Stimulated activated CD8-positive, alpha-beta memory T cell treated with anti-CD3 and anti-CD28 coated beads, Interleukin-12 subunit alpha, Interleukin-12 subunit beta, amount 100 ng/mL, for 4 hours (primary cell): ENCODE results near the gene OPN1MW3.
"Not testable (repeated sequence)": the region's sequence is repeated elsewhere in the genome, so short reads cannot be mapped to it uniquely, and the experiment has no call there.

Experiments
- DNase-seq: peaks from one replicate; pipeline ENCODE4 v3.0.0-alpha.2; 2020; ENCODE audit warnings: low read depth

Gene OPN1MW3

GRCh38 chrX:154296731-154297130 is 39.3 kb downstream of the OPN1MW3 start:
- no peak for DNase-seq

GRCh38 chrX:154298312-154298711 is 40.9 kb downstream of the OPN1MW3 start:
- DNase-seq = no peak

- no peak for DNase-seq
Measured at GRCh38 chrX:154300816-154301215, 43.4 kb downstream of the OPN1MW3 start.

DNA sequence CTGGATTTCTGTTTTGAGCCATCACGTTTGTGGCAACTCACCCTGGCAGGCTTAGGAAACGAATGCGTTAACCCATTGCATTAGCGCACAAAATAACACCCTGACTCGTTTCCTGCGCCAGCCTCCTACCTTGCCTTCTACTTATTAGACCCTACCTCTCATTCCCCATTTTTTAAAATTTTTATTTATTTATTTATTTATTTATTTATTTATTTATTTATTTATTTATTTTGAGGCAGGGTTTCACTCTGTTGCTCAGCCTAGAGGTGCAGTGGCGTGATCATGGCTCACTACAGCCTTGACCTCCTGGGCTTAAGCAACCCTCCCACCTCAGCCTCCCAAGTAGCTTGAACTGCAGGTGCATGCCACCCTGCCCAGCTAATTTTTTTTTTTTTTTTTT is 45.6 kb downstream of the OPN1MW3 start:
- DNase-seq = not testable (repeated sequence)

GRCh38 chrX:154303476-154303875 is 46.1 kb downstream of the OPN1MW3 start:
- no peak for DNase-seq

GRCh38 chrX:154304846-154305245 is 47.5 kb downstream of the OPN1MW3 start:
- no peak for DNase-seq

- DNase-seq = no peak
Measured at GRCh38 chrX:154305541-154306205, 48.3 kb downstream of the OPN1MW3 start.

- DNase-seq = no peak
Measured at GRCh38 chrX:154307202-154307601, 49.8 kb downstream of the OPN1MW3 start.

- DNase-seq = peak; percentile 49
Measured at GRCh38 chrX:154308108-154308946, 50.9 kb downstream of the OPN1MW3 start.

GRCh38 chrX:154309041-154309775 is 51.8 kb downstream of the OPN1MW3 start:
- DNase-seq = no peak

- DNase-seq = no peak
Measured at GRCh38 chrX:154310616-154311536, 53.5 kb downstream of the OPN1MW3 start.

- DNase-seq = no peak
Measured at GRCh38 chrX:154312116-154312515, 54.7 kb downstream of the OPN1MW3 start.

- DNase-seq = no peak
Measured at GRCh38 chrX:154313147-154313546, 55.8 kb downstream of the OPN1MW3 start.

GRCh38 chrX:154315416-154315815 is 58.0 kb downstream of the OPN1MW3 start:
- no peak for DNase-seq

DNA sequence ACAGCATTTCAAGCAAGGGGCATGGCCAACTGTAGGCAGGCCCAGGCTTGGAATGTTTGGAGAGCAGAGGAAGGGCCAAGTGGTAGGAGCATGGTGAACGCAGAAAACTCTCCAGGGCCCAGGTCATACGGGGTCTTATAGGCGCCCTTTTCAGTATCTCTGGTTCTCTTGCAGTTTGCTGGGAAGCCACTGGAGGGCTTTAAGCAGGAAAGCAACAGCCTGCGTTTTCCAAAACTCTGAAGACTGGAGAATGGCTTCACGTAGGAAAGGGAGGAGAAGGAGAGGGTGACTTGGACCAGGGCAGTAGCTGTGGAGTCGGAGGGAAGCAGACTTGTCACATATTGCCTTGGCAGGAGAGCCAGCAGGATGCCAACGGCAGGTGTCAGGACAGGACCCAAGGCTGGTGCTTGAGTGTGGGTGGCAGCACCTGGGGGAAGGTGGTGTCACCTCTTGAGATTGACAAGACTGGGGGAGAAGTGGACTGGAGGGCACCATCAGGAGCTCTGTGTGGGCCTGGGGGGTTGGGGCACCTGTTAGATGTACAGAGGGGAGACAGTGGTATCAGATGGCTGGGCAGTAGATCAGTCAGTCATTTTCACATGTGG is 60.1 kb downstream of the OPN1MW3 start:
- no peak for DNase-seq

GRCh38 chrX:154320406-154320805 is 63.0 kb downstream of the OPN1MW3 start:
- DNase-seq = no peak
